ENCODE data around the gene APBB1.

APBB1 gene

GRCh38 chr11:6419009-6419631 lies at the start of gene APBB1:
Gene APBB1 (minus strand): TSS chr11:6419094. CDS start chr11:6411347, 7,747 bp downstream.
- no peaks in the 10 kb centered on the region for H3K4me1 ChIP-seq (ENCODE audit: control insufficient read depth, low read depth, low read length)
- peak within 1 kb of the TSS; percentile 75 for H3K4me3 ChIP-seq (ENCODE audit: low read length)
- H3K9ac ChIP-seq (ENCODE audit: low read length), result peak within 1 kb of the TSS; percentile 74
- H3K27me3 ChIP-seq (ENCODE audit: control insufficient read depth, insufficient read depth, low read length), result peaks cover 20% of the 10 kb centered on the region
- no peaks in the 10 kb centered on the region for H3K9me3 ChIP-seq (ENCODE audit: control insufficient read depth, low read depth, low read length)
- H3K36me3 ChIP-seq (ENCODE audit: control insufficient read depth, low read depth, low read length), result no peaks in the 10 kb centered on the region
- H3K27ac ChIP-seq (ENCODE audit: low read length), result no peak within 1 kb of the TSS

- Histone ChIP-seq H3K4me1 (ENCODE audit: control insufficient read depth, low read depth, low read length) (no peaks in the 10 kb centered on the region), H3K27ac (ENCODE audit: low read length) (no peak overlapping the region), H3K4me3 (ENCODE audit: low read length) (no peak overlapping the region), H3K9me3 (ENCODE audit: control insufficient read depth, low read depth, low read length) (no peaks in the 10 kb centered on the region), H3K9ac (ENCODE audit: low read length) (no peak overlapping the region), H3K36me3 (ENCODE audit: control insufficient read depth, low read depth, low read length) (peaks cover 16% of the 10 kb centered on the region), H3K27me3 (ENCODE audit: control insufficient read depth, insufficient read depth, low read length) (no peaks in the 10 kb centered on the region)
Observed at GRCh38 chr11:6459099-6459450, 40.2 kb upstream of the APBB1 start.

GRCh38 chr11:6458352-6459098 lies 39.6 kb upstream of the APBB1 start:
- Histone ChIP-seq H3K36me3 (ENCODE audit: control insufficient read depth, low read depth, low read length) (peaks cover 16% of the 10 kb centered on the region), H3K9me3 (ENCODE audit: control insufficient read depth, low read depth, low read length) (no peaks in the 10 kb centered on the region), H3K27ac (ENCODE audit: low read length) (no peak overlapping the region), H3K9ac (ENCODE audit: low read length) (no peak overlapping the region), H3K27me3 (ENCODE audit: control insufficient read depth, insufficient read depth, low read length) (no peaks in the 10 kb centered on the region), H3K4me3 (ENCODE audit: low read length) (no peak overlapping the region), H3K4me1 (ENCODE audit: control insufficient read depth, low read depth, low read length) (no peaks in the 10 kb centered on the region)

- Histone ChIP-seq H3K4me3 (ENCODE audit: low read length) (no peak overlapping the region), H3K27ac (ENCODE audit: low read length) (no peak overlapping the region), H3K9ac (ENCODE audit: low read length) (no peak overlapping the region), H3K4me1 (ENCODE audit: control insufficient read depth, low read depth, low read length) (no peaks in the 10 kb centered on the region), H3K27me3 (ENCODE audit: control insufficient read depth, insufficient read depth, low read length) (no peaks in the 10 kb centered on the region), H3K9me3 (ENCODE audit: control insufficient read depth, low read depth, low read length) (no peaks in the 10 kb centered on the region), H3K36me3 (ENCODE audit: control insufficient read depth, low read depth, low read length) (peaks cover 16% of the 10 kb centered on the region)
Observed at GRCh38 chr11:6457581-6458320, 38.9 kb upstream of the APBB1 start.

GRCh38 chr11:6456361-6457073 lies 37.6 kb upstream of the APBB1 start:
- H3K9ac ChIP-seq (ENCODE audit: low read length), result no peak overlapping the region
- H3K4me3 ChIP-seq (ENCODE audit: low read length), result no peak overlapping the region
- H3K27ac ChIP-seq (ENCODE audit: low read length), result no peak overlapping the region
- H3K27me3 ChIP-seq (ENCODE audit: control insufficient read depth, insufficient read depth, low read length), result no peaks in the 10 kb centered on the region
- no peaks in the 10 kb centered on the region for H3K4me1 ChIP-seq (ENCODE audit: control insufficient read depth, low read depth, low read length)
- no peaks in the 10 kb centered on the region for H3K9me3 ChIP-seq (ENCODE audit: control insufficient read depth, low read depth, low read length)
- peaks cover 16% of the 10 kb centered on the region for H3K36me3 ChIP-seq (ENCODE audit: control insufficient read depth, low read depth, low read length)

- no peaks in the 10 kb centered on the region for H3K9me3 ChIP-seq (ENCODE audit: control insufficient read depth, low read depth, low read length)
- no peaks in the 10 kb centered on the region for H3K27me3 ChIP-seq (ENCODE audit: control insufficient read depth, insufficient read depth, low read length)
- H3K9ac ChIP-seq (ENCODE audit: low read length), result no peak overlapping the region
- peaks cover 24% of the 10 kb centered on the region for H3K36me3 ChIP-seq (ENCODE audit: control insufficient read depth, low read depth, low read length)
- H3K4me3 ChIP-seq (ENCODE audit: low read length), result no peak overlapping the region
- no peaks in the 10 kb centered on the region for H3K4me1 ChIP-seq (ENCODE audit: control insufficient read depth, low read depth, low read length)
- no peak overlapping the region for H3K27ac ChIP-seq (ENCODE audit: low read length)
Observed at GRCh38 chr11:6455070-6455469, 36.2 kb upstream of the APBB1 start.

- no peak overlapping the region for H3K9ac ChIP-seq (ENCODE audit: low read length)
- H3K27ac ChIP-seq (ENCODE audit: low read length), result no peak overlapping the region
- no peaks in the 10 kb centered on the region for H3K4me1 ChIP-seq (ENCODE audit: control insufficient read depth, low read depth, low read length)
- H3K9me3 ChIP-seq (ENCODE audit: control insufficient read depth, low read depth, low read length), result no peaks in the 10 kb centered on the region
- H3K4me3 ChIP-seq (ENCODE audit: low read length), result no peak overlapping the region
- H3K27me3 ChIP-seq (ENCODE audit: control insufficient read depth, insufficient read depth, low read length), result no peaks in the 10 kb centered on the region
- H3K36me3 ChIP-seq (ENCODE audit: control insufficient read depth, low read depth, low read length), result peaks cover 24% of the 10 kb centered on the region
Observed at GRCh38 chr11:6453152-6453551, 34.3 kb upstream of the APBB1 start.

GRCh38 chr11:6452219-6452618 lies 33.3 kb upstream of the APBB1 start:
- Histone ChIP-seq H3K4me1 (ENCODE audit: control insufficient read depth, low read depth, low read length) (no peaks in the 10 kb centered on the region), H3K9me3 (ENCODE audit: control insufficient read depth, low read depth, low read length) (no peaks in the 10 kb centered on the region), H3K27me3 (ENCODE audit: control insufficient read depth, insufficient read depth, low read length) (no peaks in the 10 kb centered on the region), H3K27ac (ENCODE audit: low read length) (no peak overlapping the region), H3K36me3 (ENCODE audit: control insufficient read depth, low read depth, low read length) (peaks cover 24% of the 10 kb centered on the region), H3K4me3 (ENCODE audit: low read length) (no peak overlapping the region), H3K9ac (ENCODE audit: low read length) (no peak overlapping the region)

- H3K27ac ChIP-seq (ENCODE audit: low read length), result no peak overlapping the region
- peaks cover 9% of the 10 kb centered on the region for H3K36me3 ChIP-seq (ENCODE audit: control insufficient read depth, low read depth, low read length)
- H3K9me3 ChIP-seq (ENCODE audit: control insufficient read depth, low read depth, low read length), result no peaks in the 10 kb centered on the region
- no peaks in the 10 kb centered on the region for H3K4me1 ChIP-seq (ENCODE audit: control insufficient read depth, low read depth, low read length)
- no peaks in the 10 kb centered on the region for H3K27me3 ChIP-seq (ENCODE audit: control insufficient read depth, insufficient read depth, low read length)
- no peak overlapping the region for H3K9ac ChIP-seq (ENCODE audit: low read length)
- no peak overlapping the region for H3K4me3 ChIP-seq (ENCODE audit: low read length)
Observed at GRCh38 chr11:6448574-6448973, 29.7 kb upstream of the APBB1 start.

- Histone ChIP-seq H3K27me3 (ENCODE audit: control insufficient read depth, insufficient read depth, low read length) (no peaks in the 10 kb centered on the region), H3K4me3 (ENCODE audit: low read length) (no peak overlapping the region), H3K27ac (ENCODE audit: low read length) (no peak overlapping the region), H3K9me3 (ENCODE audit: control insufficient read depth, low read depth, low read length) (no peaks in the 10 kb centered on the region), H3K9ac (ENCODE audit: low read length) (no peak overlapping the region), H3K36me3 (ENCODE audit: control insufficient read depth, low read depth, low read length) (no peaks in the 10 kb centered on the region), H3K4me1 (ENCODE audit: control insufficient read depth, low read depth, low read length) (no peaks in the 10 kb centered on the region)
Observed at GRCh38 chr11:6443269-6444003, 24.5 kb upstream of the APBB1 start.

- no peaks in the 10 kb centered on the region for H3K27me3 ChIP-seq (ENCODE audit: control insufficient read depth, insufficient read depth, low read length)
- H3K36me3 ChIP-seq (ENCODE audit: control insufficient read depth, low read depth, low read length), result no peaks in the 10 kb centered on the region
- H3K27ac ChIP-seq (ENCODE audit: low read length), result no peak overlapping the region
- H3K9me3 ChIP-seq (ENCODE audit: control insufficient read depth, low read depth, low read length), result no peaks in the 10 kb centered on the region
- H3K4me1 ChIP-seq (ENCODE audit: control insufficient read depth, low read depth, low read length), result no peaks in the 10 kb centered on the region
- no peak overlapping the region for H3K4me3 ChIP-seq (ENCODE audit: low read length)
- H3K9ac ChIP-seq (ENCODE audit: low read length), result no peak overlapping the region
Observed at GRCh38 chr11:6442441-6442840, 23.5 kb upstream of the APBB1 start.

Data from iPS-18a (cell line).